ENCODE data around the gene LRRC55. TPM values are rescaled to one million over a fixed set of nuclear protein-coding genes. Genes with fewer than 3 reads are reported as not detected.

LRRC55 gene
- total RNA-seq, 1 donor from 2014 or later: not detected

DNA sequence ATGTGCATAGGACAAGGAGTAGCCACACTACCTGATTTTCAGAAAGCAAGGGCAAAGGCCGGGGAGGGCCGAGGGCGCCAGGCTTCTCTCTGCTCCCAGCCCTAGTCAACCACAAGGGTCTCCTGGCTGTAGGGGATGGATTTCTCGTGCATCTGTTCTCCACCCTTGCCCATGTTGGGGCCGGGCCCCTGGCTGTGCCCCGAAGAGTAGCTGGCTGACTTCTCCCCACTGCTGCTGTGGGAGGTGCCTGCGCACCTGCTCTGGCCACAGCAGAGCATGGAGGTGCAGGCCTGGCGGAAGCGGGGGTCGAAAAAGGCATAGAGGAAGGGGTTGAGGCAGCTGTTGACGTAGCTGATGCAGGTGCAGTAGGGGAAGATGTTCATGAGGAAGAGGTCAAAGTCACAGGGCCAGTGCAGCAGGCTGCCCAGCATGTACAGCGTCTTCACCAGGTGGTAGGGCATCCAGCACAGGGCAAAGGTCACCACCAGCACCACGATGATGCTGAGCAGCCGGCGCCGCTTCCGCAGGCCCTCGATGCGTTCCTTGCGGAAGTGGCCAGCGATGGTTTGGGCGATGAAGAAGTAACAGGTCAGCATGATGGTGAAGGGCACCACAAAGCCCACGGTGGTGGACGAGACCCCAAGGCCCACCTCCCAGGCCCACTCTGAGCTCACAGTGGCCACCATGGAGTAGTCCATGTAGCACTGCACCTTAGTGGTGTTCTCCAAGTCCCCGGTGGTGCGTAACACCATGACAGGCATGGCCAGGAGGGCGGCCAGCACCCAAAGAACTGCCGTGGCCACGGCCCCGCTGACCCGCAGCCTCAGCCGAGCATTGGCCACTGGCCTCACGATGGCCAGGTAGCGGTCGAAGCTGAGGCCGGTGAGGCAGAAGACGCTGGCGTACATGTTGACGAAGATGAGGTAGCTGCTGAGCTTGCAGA, 54.3 kb downstream of the LRRC55 start:
- DNase-seq (ENCODE audit: low read depth): no peak

DNA sequence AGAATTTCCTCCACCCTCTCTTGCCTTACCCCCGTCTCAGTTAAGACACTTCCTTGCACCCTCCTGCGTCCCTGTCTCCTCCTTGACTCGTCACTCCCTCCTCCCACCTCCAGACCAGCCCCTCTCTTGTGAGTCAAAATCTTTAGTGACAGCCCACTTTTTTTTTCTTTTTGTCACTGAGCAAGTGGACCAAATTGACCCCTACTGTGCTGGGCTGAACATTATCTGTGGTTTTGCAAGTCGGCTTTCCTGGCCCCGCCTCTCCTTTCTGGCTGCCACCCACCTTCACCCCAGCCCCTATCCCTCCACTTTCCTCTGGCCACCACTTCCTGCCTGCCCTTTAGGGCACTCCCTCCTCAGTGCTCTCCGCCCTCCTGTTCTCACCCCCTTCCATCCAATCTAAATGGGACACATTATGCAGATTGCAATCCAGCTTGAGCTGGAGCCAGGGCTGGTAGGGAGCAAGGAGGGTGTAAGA, 55.5 kb downstream of the LRRC55 start, which contains the start of gene APLNR:
Gene APLNR, minus strand, starts transcription at position 47 of the 478 bp plus-strand sequence. CDS start 246 bp downstream, outside the sequence.
- no peak for DNase-seq (ENCODE audit: low read depth)

DNA sequence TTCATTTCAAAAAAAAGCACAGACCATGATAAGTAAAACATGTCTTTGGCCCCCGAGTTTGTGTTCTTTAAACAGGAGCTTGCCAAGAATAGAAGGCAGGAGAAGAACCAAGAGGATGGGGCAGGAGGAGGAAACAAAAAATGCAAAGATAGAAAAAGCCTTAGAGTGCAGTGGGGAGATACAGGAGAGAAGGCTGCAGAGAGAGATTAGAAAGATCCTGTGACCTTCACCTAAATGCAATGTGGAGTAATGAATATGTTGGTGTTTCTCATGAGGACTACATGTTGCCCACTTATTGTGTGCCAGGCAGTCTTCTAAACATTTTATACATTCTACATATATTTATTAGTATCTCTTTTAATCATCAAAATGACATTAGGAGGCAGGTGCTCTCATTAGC, 57.6 kb downstream of the LRRC55 start:
- no peak for DNase-seq (ENCODE audit: low read depth)

DNA sequence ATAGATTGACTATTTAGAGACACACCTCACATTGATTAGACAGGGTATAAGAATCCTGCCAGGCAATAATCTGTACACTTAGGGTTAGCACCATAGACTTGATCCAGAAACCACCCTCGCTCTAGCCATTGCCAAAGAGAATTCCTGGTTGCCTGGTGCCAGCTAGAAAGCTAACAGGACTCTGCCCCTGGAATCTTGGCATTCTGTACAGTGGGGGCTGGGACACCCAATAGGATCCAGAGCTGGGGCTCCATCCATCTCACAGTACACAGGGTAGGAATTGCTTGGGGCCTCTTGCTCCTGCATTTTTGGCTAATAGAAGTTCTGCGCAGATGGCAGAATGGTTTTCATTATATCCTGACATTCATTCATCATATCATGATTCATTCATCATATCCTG, 58.3 kb downstream of the LRRC55 start:
- no peak for DNase-seq (ENCODE audit: low read depth)

DNA sequence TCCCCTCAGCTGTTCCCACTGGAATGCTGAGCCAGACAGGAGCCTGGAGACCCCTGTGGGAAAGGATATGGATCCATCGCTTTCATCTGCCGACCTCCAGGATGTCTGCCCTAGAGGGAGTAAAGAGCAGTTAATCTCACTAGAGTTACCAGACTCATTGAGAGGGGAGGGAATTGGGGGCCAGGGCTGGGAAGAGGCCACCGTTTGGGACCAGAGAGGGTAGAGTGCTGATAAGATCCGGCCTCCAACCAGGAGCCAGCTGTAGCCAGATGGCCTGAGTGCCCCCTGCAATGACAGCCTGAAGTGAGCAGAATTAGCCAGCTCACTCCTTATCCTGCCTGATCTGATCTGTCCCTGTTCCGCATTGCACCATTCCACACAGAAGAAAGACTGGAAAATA, 59.0 kb downstream of the LRRC55 start:
- no peak for DNase-seq (ENCODE audit: low read depth)

Other genes with a start within 250 kb of the LRRC55 start
- gene OR5AK2, start 193.0 kb upstream of the LRRC55 start, total RNA-seq: not detected in 2 replicates
- 0.05 TPM in 1 of 2 replicates, not detected in the other for gene APLNR, start 55.3 kb downstream of the LRRC55 start, total RNA-seq
- gene TNKS1BP1, start 143.0 kb downstream of the LRRC55 start, total RNA-seq: 75.6 and 86.1 TPM in 2 replicates
- 81.9 and 90.8 TPM in 2 replicates for gene SSRP1, start 153.9 kb downstream of the LRRC55 start, total RNA-seq
- gene P2RX3, start 156.4 kb downstream of the LRRC55 start, total RNA-seq: not detected in 2 replicates
- not detected in 2 replicates for gene PRG3, start 199.2 kb downstream of the LRRC55 start, total RNA-seq
- not detected in 2 replicates for gene PRG2, start 208.7 kb downstream of the LRRC55 start, total RNA-seq
- 21.6 and 21.9 TPM in 2 replicates for gene SLC43A3, start 245.2 kb downstream of the LRRC55 start, total RNA-seq

Measured in myocyte (in vitro differentiated cells).